SK-N-SH treated with all-trans-retinoic acid at 6 μM for 48 hours (cell line): ENCODE measurements around the gene SIAH2.

Source experiments
- ATAC-seq: fragments of 200-7000 bp; cut with Tn5 transposase; 3 replicates; pipeline ENCODE4 v1.9.1; 2020; ENCODE audit warnings: mild to moderate bottlenecking, moderate library complexity
- ARNTL ChIP-seq: fragments of 450-650 bp; formaldehyde crosslinking; IDR thresholded peaks from 2 replicates; pipeline ENCODE4 v1.5.0; 2020; ENCODE audit warnings: low read depth, mild to moderate bottlenecking, moderate library complexity, borderline replicate concordance
- BACH2 ChIP-seq: fragments of 250-450 bp; sonication (Bioruptor Pico); IDR thresholded peaks from 2 replicates; pipeline ENCODE4 v1.9.0; 2021; ENCODE audit warnings: mild to moderate bottlenecking, borderline replicate concordance
- GLIS3 ChIP-seq: fragments of 250-450 bp; sonication (Bioruptor Pico); IDR thresholded peaks from 2 replicates; pipeline ENCODE4 v1.5.0; 2020; ENCODE audit warnings: mild to moderate bottlenecking, moderate library complexity
- ISL1 ChIP-seq: fragments of 250-450 bp; sonication (Bioruptor Pico); IDR thresholded peaks from 2 replicates; pipeline ENCODE4 v2.1.2; 2022; ENCODE audit warnings: mild to moderate bottlenecking, moderate library complexity
- OSR1 ChIP-seq: fragments of 250-450 bp; sonication (Bioruptor Pico); IDR thresholded peaks from 2 replicates; pipeline ENCODE4 v1.8.0; 2022; ENCODE audit warnings: moderate library complexity, mild to moderate bottlenecking, inconsistent platforms
- PATZ1 ChIP-seq: fragments of 250-450 bp; sonication (Bioruptor Pico); IDR thresholded peaks from 2 replicates; pipeline ENCODE4 v1.8.0; 2020; ENCODE audit warnings: mild to moderate bottlenecking, moderate library complexity, borderline replicate concordance
- PPARA ChIP-seq: fragments of 250-450 bp; sonication (Bioruptor Pico); IDR thresholded peaks from 2 replicates; pipeline ENCODE4 v1.5.0; 2020; ENCODE audit warnings: mild to moderate bottlenecking, borderline replicate concordance
- RARB ChIP-seq: fragments of 250-450 bp; sonication (Bioruptor Pico); IDR thresholded peaks from 2 replicates; pipeline ENCODE4 v1.8.0; 2021; ENCODE audit warnings: mild to moderate bottlenecking, moderate library complexity
- TCF4 ChIP-seq: fragments of 250-450 bp; sonication (Bioruptor Pico); IDR thresholded peaks from 2 replicates; pipeline ENCODE4 v1.8.0; 2021; ENCODE audit warnings: mild to moderate bottlenecking, moderate library complexity, borderline replicate concordance
- TSHZ2 ChIP-seq: fragments of 250-450 bp; sonication (Bioruptor Pico); IDR thresholded peaks from 2 replicates; pipeline ENCODE4 v1.5.0; 2020; ENCODE audit warnings: mild to moderate bottlenecking, moderate library complexity
- ZC3H10 ChIP-seq: fragments of 250-450 bp; sonication (Bioruptor Pico); IDR thresholded peaks from 2 replicates; pipeline ENCODE4 v1.5.1; 2021; ENCODE audit warnings: mild to moderate bottlenecking, moderate library complexity
- ZFP30 ChIP-seq: fragments of 450-650 bp; formaldehyde crosslinking; IDR thresholded peaks from 2 replicates; pipeline ENCODE4 v1.5.0; 2022; ENCODE audit warnings: mild to moderate bottlenecking, moderate library complexity
- ZNF565 ChIP-seq: fragments of 450-650 bp; formaldehyde crosslinking; conservative IDR thresholded peaks from 2 replicates; pipeline ENCODE4 v1.5.0; 2020; ENCODE audit warnings: low read depth, mild to moderate bottlenecking, moderate library complexity
- ZNF70 ChIP-seq: fragments of 450-650 bp; formaldehyde crosslinking; IDR thresholded peaks from 2 replicates; pipeline ENCODE4 v1.5.0; 2020; ENCODE audit warnings: mild to moderate bottlenecking, moderate library complexity
- ZNF8 ChIP-seq: fragments of 450-650 bp; formaldehyde crosslinking; IDR thresholded peaks from 2 replicates; pipeline ENCODE4 v1.5.0; 2020; ENCODE audit warnings: mild to moderate bottlenecking, moderate library complexity
- TF ChIP-seq, protein P1 (sequence below): fragments of 250-450 bp; sonication (Bioruptor Pico); IDR thresholded peaks from 2 replicates; pipeline ENCODE4 v1.5.1; 2020; ENCODE audit warnings: low read depth, mild to moderate bottlenecking, moderate library complexity
- TF ChIP-seq, protein P2 (sequence below): fragments of 250-450 bp; sonication (Bioruptor Pico); IDR thresholded peaks from 2 replicates; pipeline ENCODE4 v1.8.0; 2021; ENCODE audit warnings: low read depth, mild to moderate bottlenecking, moderate library complexity, borderline replicate concordance
- TF ChIP-seq, protein P3 (sequence below): fragments of 250-450 bp; sonication (Bioruptor Pico); IDR thresholded peaks from 2 replicates; pipeline ENCODE4 v1.5.1; 2021; ENCODE audit warnings: mild to moderate bottlenecking, moderate library complexity

Gene SIAH2

DNA sequence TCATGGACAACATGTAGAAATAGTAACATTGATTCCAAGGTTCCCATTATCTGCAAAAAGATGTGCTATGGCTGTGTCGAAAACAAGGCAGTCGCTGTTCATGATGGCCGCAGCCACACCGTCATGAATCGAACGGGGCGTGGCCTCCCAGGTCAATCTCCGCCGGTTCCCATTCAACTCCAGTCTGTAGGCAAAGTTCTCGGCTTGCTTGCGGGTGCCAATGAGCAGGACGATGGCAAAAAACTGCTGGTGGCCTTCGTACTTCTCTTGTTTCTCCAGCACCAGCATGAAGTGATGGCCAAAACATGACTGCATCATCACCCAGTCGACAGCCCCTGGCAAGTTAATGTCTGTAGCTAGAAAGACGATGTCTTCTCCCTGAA, 20.8 kb downstream of the SIAH2 start (continued):
- no peak for TF ChIP-seq PATZ1 (CRISPR knock-in tag)
- no peak for TF ChIP-seq ISL1

DNA sequence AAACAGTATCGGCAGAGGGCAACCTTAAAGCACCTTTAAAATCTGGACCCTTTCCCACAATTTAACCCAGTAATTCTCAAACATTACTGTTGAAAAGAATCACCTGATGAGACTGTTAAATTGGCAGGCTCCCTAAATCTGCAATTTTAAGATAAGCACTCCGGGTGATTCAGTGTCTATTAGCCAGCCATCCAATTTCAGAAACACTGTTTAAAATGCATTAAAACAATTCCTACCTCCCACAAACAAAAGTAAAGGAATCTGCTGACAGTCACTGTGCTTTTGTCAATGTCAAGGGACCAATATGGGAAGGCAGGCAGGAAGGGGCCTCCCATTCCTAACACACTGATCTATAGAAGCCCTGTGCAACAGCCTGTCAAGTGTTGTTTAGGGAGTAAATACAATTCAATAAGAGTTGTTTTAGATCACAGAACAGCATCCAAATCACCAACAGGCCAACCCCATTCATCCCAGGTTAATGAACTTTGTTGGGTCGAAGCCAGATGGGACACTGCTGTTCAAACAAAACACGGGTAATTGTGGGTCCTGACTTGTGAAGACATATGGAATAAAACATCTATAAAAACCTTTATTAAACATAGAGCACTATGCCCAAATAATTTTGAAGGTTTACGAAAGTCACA, 21.4 kb downstream of the SIAH2 start:
- ATAC-seq = no peak
- no peak for TF ChIP-seq GLIS3 (CRISPR knock-in tag)
- no peak for TF ChIP-seq ZNF70 (CRISPR knock-in tag)
- TF ChIP-seq TCF4 (CRISPR knock-in tag) = no peak
- TF ChIP-seq ISL1 = no peak
- TF ChIP-seq BACH2 (CRISPR knock-in tag) = no peak
- no peak for TF ChIP-seq ARNTL
- TF ChIP-seq ZC3H10 (CRISPR knock-in tag) = no peak
- TF ChIP-seq TSHZ2 = no peak
- no peak for TF ChIP-seq PPARA (CRISPR knock-in tag)
- TF ChIP-seq ZFP30 (CRISPR knock-in tag) = no peak
- no peak for TF ChIP-seq OSR1 (CRISPR knock-in tag)
- no peak for TF ChIP-seq ZNF8
- TF ChIP-seq, protein P1, sequence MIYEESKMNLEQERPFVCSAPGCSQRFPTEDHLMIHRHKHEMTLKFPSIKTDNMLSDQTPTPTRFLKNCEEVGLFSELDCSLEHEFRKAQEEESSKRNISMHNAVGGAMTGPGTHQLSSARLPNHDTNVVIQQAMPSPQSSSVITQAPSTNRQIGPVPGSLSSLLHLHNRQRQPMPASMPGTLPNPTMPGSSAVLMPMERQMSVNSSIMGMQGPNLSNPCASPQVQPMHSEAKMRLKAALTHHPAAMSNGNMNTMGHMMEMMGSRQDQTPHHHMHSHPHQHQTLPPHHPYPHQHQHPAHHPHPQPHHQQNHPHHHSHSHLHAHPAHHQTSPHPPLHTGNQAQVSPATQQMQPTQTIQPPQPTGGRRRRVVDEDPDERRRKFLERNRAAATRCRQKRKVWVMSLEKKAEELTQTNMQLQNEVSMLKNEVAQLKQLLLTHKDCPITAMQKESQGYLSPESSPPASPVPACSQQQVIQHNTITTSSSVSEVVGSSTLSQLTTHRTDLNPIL (CRISPR knock-in tag) = no peak
- no peak for TF ChIP-seq PATZ1 (CRISPR knock-in tag)
- TF ChIP-seq ZNF565 (CRISPR knock-in tag) = no peak
- TF ChIP-seq RARB (CRISPR knock-in tag) = no peak
- TF ChIP-seq, protein P2, sequence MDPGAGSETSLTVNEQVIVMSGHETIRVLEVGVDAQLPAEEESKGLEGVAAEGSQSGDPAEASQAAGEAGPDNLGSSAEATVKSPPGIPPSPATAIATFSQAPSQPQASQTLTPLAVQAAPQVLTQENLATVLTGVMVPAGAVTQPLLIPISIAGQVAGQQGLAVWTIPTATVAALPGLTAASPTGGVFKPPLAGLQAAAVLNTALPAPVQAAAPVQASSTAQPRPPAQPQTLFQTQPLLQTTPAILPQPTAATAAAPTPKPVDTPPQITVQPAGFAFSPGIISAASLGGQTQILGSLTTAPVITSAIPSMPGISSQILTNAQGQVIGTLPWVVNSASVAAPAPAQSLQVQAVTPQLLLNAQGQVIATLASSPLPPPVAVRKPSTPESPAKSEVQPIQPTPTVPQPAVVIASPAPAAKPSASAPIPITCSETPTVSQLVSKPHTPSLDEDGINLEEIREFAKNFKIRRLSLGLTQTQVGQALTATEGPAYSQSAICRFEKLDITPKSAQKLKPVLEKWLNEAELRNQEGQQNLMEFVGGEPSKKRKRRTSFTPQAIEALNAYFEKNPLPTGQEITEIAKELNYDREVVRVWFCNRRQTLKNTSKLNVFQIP (CRISPR knock-in tag) = no peak
- TF ChIP-seq, protein P3, sequence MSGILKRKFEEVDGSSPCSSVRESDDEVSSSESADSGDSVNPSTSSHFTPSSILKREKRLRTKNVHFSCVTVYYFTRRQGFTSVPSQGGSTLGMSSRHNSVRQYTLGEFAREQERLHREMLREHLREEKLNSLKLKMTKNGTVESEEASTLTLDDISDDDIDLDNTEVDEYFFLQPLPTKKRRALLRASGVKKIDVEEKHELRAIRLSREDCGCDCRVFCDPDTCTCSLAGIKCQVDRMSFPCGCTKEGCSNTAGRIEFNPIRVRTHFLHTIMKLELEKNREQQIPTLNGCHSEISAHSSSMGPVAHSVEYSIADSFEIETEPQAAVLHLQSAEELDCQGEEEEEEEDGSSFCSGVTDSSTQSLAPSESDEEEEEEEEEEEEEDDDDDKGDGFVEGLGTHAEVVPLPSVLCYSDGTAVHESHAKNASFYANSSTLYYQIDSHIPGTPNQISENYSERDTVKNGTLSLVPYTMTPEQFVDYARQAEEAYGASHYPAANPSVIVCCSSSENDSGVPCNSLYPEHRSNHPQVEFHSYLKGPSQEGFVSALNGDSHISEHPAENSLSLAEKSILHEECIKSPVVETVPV (CRISPR knock-in tag) = no peak
